ENCODE data around the gene EXOC6B. TPM values are rescaled to one million over a fixed set of nuclear protein-coding genes. Genes with fewer than 3 reads are reported as not detected.

EXOC6B gene
- total RNA-seq, 1 donor from 2014 or later = 33.0 TPM

DNA sequence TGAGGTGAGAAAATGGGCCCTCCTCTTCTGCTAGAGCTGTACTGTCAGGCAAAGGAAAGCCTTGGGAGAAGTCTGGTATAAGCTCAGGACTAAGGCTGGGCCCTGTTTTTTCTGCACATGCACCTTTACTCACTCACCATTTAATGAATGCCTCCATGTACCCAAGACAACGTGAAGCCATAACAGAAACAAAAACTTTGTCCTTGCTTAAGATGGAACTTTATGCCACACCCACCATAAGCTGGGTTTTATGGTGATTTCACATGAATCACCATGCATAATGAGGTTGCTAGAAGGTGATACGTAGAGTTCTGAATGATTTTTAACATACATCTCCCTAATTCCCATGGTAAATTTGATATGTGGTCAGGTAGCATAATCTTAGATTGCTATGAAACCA, 614.5 kb downstream of the EXOC6B start:
- H3K9me3 ChIP-seq = no peaks in the 10 kb centered on the region
- no peaks in the 10 kb centered on the region for H3K27me3 ChIP-seq (ENCODE audit: low read depth)
- H3K36me3 ChIP-seq = no peaks in the 10 kb centered on the region
- TF ChIP-seq, protein P1, sequence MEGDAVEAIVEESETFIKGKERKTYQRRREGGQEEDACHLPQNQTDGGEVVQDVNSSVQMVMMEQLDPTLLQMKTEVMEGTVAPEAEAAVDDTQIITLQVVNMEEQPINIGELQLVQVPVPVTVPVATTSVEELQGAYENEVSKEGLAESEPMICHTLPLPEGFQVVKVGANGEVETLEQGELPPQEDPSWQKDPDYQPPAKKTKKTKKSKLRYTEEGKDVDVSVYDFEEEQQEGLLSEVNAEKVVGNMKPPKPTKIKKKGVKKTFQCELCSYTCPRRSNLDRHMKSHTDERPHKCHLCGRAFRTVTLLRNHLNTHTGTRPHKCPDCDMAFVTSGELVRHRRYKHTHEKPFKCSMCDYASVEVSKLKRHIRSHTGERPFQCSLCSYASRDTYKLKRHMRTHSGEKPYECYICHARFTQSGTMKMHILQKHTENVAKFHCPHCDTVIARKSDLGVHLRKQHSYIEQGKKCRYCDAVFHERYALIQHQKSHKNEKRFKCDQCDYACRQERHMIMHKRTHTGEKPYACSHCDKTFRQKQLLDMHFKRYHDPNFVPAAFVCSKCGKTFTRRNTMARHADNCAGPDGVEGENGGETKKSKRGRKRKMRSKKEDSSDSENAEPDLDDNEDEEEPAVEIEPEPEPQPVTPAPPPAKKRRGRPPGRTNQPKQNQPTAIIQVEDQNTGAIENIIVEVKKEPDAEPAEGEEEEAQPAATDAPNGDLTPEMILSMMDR (IDR thresholded peaks at IDR 0.05) = no peak
- H3K4me1 ChIP-seq = peaks cover 6% of the 10 kb centered on the region
- intact Hi-C loops (cut with DNase I) = no loop called here
- ATAC-seq = no peak
- no peak for DNase-seq
- no peak overlapping the region for H3K27ac ChIP-seq
- no peak overlapping the region for H3K4me3 ChIP-seq

GRCh38 chr2:72210470-72210869, 615.4 kb downstream of the EXOC6B start:
- Histone ChIP-seq H3K4me1 (peaks cover 6% of the 10 kb centered on the region), H3K4me3 (no peak overlapping the region), H3K36me3 (no peaks in the 10 kb centered on the region), H3K9me3 (no peaks in the 10 kb centered on the region), H3K27ac (no peak overlapping the region), H3K27me3 (ENCODE audit: low read depth) (no peaks in the 10 kb centered on the region)
- TF ChIP-seq, protein P1 (IDR thresholded peaks at IDR 0.05) = no peak
- no peak for DNase-seq
- intact Hi-C loops (cut with DNase I) = no loop called here
- no peak for ATAC-seq

DNA sequence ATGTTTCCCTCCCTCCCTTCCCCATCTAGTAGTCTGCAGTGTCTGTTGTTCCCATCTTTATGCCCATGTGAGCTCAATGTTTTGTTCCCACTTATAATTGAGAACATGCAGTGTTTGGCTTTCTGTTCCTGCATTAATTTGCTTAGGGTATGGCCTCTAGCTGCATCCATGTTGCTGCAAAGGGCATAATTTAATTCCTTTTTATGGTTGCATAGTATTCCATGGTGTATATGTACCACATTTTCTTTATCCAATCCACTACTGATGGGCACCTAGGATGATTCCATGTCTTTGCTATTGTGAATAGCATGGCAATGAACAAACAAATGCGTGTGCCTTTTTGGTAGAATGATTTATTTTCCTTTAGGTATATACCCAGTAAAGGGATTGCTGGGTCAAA, 617.6 kb downstream of the EXOC6B start:
- Histone ChIP-seq H3K9me3 (no peaks in the 10 kb centered on the region), H3K27ac (no peak overlapping the region), H3K4me3 (no peak overlapping the region), H3K36me3 (no peaks in the 10 kb centered on the region), H3K4me1 (no peaks in the 10 kb centered on the region), H3K27me3 (ENCODE audit: low read depth) (no peaks in the 10 kb centered on the region)
- intact Hi-C loops (cut with DNase I) = no loop called here
- ATAC-seq = no peak
- TF ChIP-seq, protein P1 (IDR thresholded peaks at IDR 0.05) = no peak
- DNase-seq = no peak

DNA sequence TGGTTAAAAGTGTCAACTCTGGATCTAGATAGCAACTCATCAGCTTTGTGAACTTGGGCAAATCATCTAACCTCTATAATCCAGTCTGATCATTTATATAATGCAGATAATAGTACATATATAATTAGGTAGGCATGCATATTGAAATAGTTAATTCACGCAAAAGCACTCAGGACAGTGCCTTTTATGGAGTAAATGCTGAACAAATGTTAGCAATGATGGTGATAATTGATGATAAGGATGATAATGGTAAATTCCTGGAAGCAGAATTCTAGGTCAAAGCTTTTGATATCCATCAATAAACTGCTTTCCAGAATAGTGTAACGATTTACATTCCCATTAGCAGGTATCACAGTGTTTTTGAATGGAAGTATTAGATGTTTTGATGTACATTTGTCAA, 618.5 kb downstream of the EXOC6B start:
- Histone ChIP-seq H3K4me1 (no peaks in the 10 kb centered on the region), H3K27me3 (ENCODE audit: low read depth) (no peaks in the 10 kb centered on the region), H3K36me3 (no peaks in the 10 kb centered on the region), H3K9me3 (no peaks in the 10 kb centered on the region), H3K4me3 (no peak overlapping the region), H3K27ac (no peak overlapping the region)
- DNase-seq (no peak), ATAC-seq (no peak)
- TF ChIP-seq, protein P1 (IDR thresholded peaks at IDR 0.05) = no peak
- intact Hi-C loops (cut with DNase I) = no loop called here

- Histone ChIP-seq H3K36me3 (no peaks in the 10 kb centered on the region), H3K27ac (no peak overlapping the region), H3K27me3 (ENCODE audit: low read depth) (no peaks in the 10 kb centered on the region), H3K4me3 (no peak overlapping the region), H3K4me1 (no peaks in the 10 kb centered on the region), H3K9me3 (no peaks in the 10 kb centered on the region)
- ATAC-seq = no peak
- DNase-seq = no peak
- intact Hi-C loops (cut with DNase I) = no loop called here
- TF ChIP-seq, protein P1 (IDR thresholded peaks at IDR 0.05) = no peak
Measured at GRCh38 chr2:72205504-72205881, 620.3 kb downstream of the EXOC6B start.

All from lower lobe of right lung (tissue), 2 donors.